ENCODE measurements around the gene RIN2. TPM values are rescaled to one million over a fixed set of nuclear protein-coding genes. Genes with fewer than 3 reads are reported as not detected.

RIN2 gene
- total RNA-seq, 1 experiment from 2014 or later: 1.5 TPM

DNA sequence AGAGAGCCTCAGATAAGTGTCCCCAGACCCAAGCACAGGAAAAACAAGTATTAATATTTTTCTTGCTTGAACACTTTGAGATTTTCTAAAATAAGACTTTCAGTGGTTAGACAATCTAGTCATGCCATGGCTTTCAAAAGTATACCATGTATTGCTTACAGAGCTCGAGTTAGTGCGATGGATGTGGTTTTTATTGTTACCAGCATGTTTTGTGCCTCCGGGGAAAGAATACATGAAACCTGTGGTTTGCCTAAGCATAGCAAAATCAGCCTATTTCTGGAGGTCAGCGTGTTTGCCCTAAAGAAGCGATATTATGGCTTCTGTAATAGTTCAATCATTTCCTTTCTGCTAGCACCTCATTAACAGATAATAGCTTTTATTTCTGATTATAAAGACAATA, 21.6 kb downstream of the RIN2 start:
- Histone ChIP-seq H3K4me1 (ENCODE audit: control insufficient read depth in 1 of 2, insufficient read depth in 2 of 2, low read length in 2 of 2) (peaks cover 8 to 9% of the 10 kb centered on the region in 2 experiments), H3K9me3 (ENCODE audit: control insufficient read depth in 1 of 2, insufficient read depth in 1 of 2, low read depth in 1 of 2, low read length in 2 of 2) (no peaks in the 10 kb centered on the region), H2AFZ (ENCODE audit: low read depth, low read length, poor library complexity, severe bottlenecking) (no peak overlapping the region), H3K27ac (ENCODE audit: low read depth, low read length) (no peak overlapping the region), H3K36me3 (ENCODE audit: control insufficient read depth in 1 of 2, insufficient read depth in 2 of 2, low read length in 2 of 2) (no peaks in the 10 kb centered on the region), H3K9me2 (ENCODE audit: insufficient read depth) (no peaks in the 10 kb centered on the region), H3K79me2 (ENCODE audit: insufficient read depth, low read length) (no peaks in the 10 kb centered on the region), H3K9ac (ENCODE audit: low read length) (no peak overlapping the region), H3K27me3 (ENCODE audit: insufficient read depth, low read length) (no peaks in the 10 kb centered on the region), H3K4me2 (ENCODE audit: low read length) (no peak overlapping the region), H4K20me1 (ENCODE audit: insufficient read depth) (no peaks in the 10 kb centered on the region), H3K4me3 (replicated peaks in 1 of 2; ENCODE audit: low read depth in 1 of 2, low read length in 2 of 2) (no peak overlapping the region)
- POLR2A ChIA-PET: no interaction called here
- no TSS peak for BruUV-seq (replicated peaks)
- DNase-seq (ENCODE audit: low read depth, low spot score) (no peak), ATAC-seq (no peak)
- TF ChIP-seq SP1 (IDR thresholded peaks at IDR 0.05; ENCODE audit: low read depth) (no peak), EZH2phosphoT487 (IDR thresholded peaks at IDR 0.05; ENCODE audit: borderline replicate concordance) (no peak), ELF1 (IDR thresholded peaks at IDR 0.05; ENCODE audit: borderline replicate concordance, low read depth) (no peak), RAD21 (IDR thresholded peaks at IDR 0.05; ENCODE audit: low read depth) (no peak), TCF7L2 (IDR thresholded peaks at IDR 0.05; ENCODE audit: borderline replicate concordance, extremely low read depth, insufficient read depth, insufficient read length) (no peak), YY1 (IDR thresholded peaks at IDR 0.05; ENCODE audit: extremely low read depth, insufficient replicate concordance, low read depth, low read length) (no peak)
- intact Hi-C loops (cut with micrococcal nuclease): loop anchor here (10.0 kb wide), 3 partner anchors 105 to 785 kb away; no protein-coding TSS in a partner anchor
- CTCF ChIA-PET: interaction anchor here (1.3 kb wide), 1 partner anchor 86 kb away, joined by 3 read pairs; no protein-coding TSS in a partner anchor
- RAD21 ChIA-PET (ENCODE audit: low non-redundant PET in 1 of 2, low total read pairs in 2 of 2, uncharacterized antibody in 2 of 2, unreplicated experiment in 2 of 2): no interaction called here

DNA sequence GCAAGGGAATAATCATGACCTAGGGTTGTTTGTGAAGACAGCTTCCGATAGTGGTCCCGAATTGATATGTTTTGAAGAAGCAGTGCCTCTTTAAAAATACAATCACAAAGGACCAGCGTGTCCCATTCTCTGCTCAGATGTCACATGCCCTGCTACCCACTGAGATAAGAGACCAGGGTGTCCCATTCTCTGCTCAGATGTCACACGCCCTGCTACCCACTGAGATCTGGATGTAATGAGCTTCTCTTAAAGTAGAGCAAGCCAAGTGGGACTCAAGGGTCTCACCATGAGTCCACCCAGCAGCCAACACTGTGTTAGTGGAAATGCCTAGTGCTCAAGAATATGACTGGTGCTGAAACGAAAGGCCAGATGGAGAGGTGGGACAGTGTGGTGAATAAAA, 22.2 kb downstream of the RIN2 start:
- Histone ChIP-seq H3K27ac (ENCODE audit: low read depth, low read length) (no peak overlapping the region), H3K27me3 (ENCODE audit: insufficient read depth, low read length) (no peaks in the 10 kb centered on the region), H3K4me2 (ENCODE audit: low read length) (no peak overlapping the region), H3K9me3 (ENCODE audit: control insufficient read depth in 1 of 2, insufficient read depth in 1 of 2, low read depth in 1 of 2, low read length in 2 of 2) (no peaks in the 10 kb centered on the region), H3K9ac (ENCODE audit: low read length) (no peak overlapping the region), H3K79me2 (ENCODE audit: insufficient read depth, low read length) (no peaks in the 10 kb centered on the region), H4K20me1 (ENCODE audit: insufficient read depth) (no peaks in the 10 kb centered on the region), H3K36me3 (ENCODE audit: control insufficient read depth in 1 of 2, insufficient read depth in 2 of 2, low read length in 2 of 2) (no peaks in the 10 kb centered on the region), H3K4me3 (replicated peaks in 1 of 2; ENCODE audit: low read depth in 1 of 2, low read length in 2 of 2) (no peak overlapping the region), H3K4me1 (ENCODE audit: control insufficient read depth in 1 of 2, insufficient read depth in 2 of 2, low read length in 2 of 2) (peaks cover 11 to 14% of the 10 kb centered on the region in 2 experiments), H3K9me2 (ENCODE audit: insufficient read depth) (no peaks in the 10 kb centered on the region), H2AFZ (ENCODE audit: low read depth, low read length, poor library complexity, severe bottlenecking) (no peak overlapping the region)
- ATAC-seq (no peak), DNase-seq (ENCODE audit: low read depth, low spot score) (no peak)
- RAD21 ChIA-PET (ENCODE audit: low non-redundant PET in 1 of 2, low total read pairs in 2 of 2, uncharacterized antibody in 2 of 2, unreplicated experiment in 2 of 2): no interaction called here
- CTCF ChIA-PET: interaction anchor here (1.3 kb wide), 1 partner anchor 87 kb away, joined by 3 read pairs; no protein-coding TSS in a partner anchor
- POLR2A ChIA-PET: no interaction called here
- no TSS peak for BruUV-seq (replicated peaks)
- intact Hi-C loops (cut with micrococcal nuclease): loop anchor here (10.0 kb wide), 3 partner anchors 105 to 785 kb away; no protein-coding TSS in a partner anchor
- no peak for TF ChIP-seq POLR2A (IDR thresholded peaks at IDR 0.05; ENCODE audit: borderline replicate concordance, extremely low read depth, insufficient read depth, insufficient read length)
- TF ChIP-seq MAX (IDR thresholded peaks at IDR 0.05): no peak
- TF ChIP-seq, protein P1, sequence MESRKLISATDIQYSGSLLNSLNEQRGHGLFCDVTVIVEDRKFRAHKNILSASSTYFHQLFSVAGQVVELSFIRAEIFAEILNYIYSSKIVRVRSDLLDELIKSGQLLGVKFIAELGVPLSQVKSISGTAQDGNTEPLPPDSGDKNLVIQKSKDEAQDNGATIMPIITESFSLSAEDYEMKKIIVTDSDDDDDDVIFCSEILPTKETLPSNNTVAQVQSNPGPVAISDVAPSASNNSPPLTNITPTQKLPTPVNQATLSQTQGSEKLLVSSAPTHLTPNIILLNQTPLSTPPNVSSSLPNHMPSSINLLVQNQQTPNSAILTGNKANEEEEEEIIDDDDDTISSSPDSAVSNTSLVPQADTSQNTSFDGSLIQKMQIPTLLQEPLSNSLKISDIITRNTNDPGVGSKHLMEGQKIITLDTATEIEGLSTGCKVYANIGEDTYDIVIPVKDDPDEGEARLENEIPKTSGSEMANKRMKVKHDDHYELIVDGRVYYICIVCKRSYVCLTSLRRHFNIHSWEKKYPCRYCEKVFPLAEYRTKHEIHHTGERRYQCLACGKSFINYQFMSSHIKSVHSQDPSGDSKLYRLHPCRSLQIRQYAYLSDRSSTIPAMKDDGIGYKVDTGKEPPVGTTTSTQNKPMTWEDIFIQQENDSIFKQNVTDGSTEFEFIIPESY (IDR thresholded peaks at IDR 0.05; ENCODE audit: extremely low read depth, insufficient replicate concordance, low read length): no peak
- TF ChIP-seq, protein P2, sequence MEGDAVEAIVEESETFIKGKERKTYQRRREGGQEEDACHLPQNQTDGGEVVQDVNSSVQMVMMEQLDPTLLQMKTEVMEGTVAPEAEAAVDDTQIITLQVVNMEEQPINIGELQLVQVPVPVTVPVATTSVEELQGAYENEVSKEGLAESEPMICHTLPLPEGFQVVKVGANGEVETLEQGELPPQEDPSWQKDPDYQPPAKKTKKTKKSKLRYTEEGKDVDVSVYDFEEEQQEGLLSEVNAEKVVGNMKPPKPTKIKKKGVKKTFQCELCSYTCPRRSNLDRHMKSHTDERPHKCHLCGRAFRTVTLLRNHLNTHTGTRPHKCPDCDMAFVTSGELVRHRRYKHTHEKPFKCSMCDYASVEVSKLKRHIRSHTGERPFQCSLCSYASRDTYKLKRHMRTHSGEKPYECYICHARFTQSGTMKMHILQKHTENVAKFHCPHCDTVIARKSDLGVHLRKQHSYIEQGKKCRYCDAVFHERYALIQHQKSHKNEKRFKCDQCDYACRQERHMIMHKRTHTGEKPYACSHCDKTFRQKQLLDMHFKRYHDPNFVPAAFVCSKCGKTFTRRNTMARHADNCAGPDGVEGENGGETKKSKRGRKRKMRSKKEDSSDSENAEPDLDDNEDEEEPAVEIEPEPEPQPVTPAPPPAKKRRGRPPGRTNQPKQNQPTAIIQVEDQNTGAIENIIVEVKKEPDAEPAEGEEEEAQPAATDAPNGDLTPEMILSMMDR (IDR thresholded peaks at IDR 0.05 in 2 of 3, conservative IDR thresholded peaks at IDR 0.05 in 1 of 3; ENCODE audit: borderline replicate concordance in 1 of 3, insufficient read depth in 1 of 3, low read depth in 2 of 3, low read length in 2 of 3): no peak
- TF ChIP-seq EZH2 (IDR thresholded peaks at IDR 0.05): no peak
- TF ChIP-seq EZH2phosphoT487 (IDR thresholded peaks at IDR 0.05; ENCODE audit: borderline replicate concordance): no peak
- no peak for TF ChIP-seq CBX3 (IDR thresholded peaks at IDR 0.05; ENCODE audit: low read depth)
- TF ChIP-seq RAD21 (IDR thresholded peaks at IDR 0.05; ENCODE audit: low read depth): no peak
- no peak for TF ChIP-seq SP1 (IDR thresholded peaks at IDR 0.05; ENCODE audit: low read depth)

Data from HCT116 (cell line).